HG03025 (cell line): ENCODE measurements around the gene ZNF446.
"Not testable (repeated sequence)": the region's sequence is repeated elsewhere in the genome, so short reads cannot be mapped to it uniquely, and the experiment has no call there.

Source experiments
- ATAC-seq: cut with Tn5 transposase; IDR thresholded peaks from one replicate; pipeline ENCODE4 v1.9.1; 2021; ENCODE audit warnings: mild to moderate bottlenecking, moderate library complexity; ENCODE audit not compliant: unreplicated experiment, low FRiP score

Gene ZNF446

DNA sequence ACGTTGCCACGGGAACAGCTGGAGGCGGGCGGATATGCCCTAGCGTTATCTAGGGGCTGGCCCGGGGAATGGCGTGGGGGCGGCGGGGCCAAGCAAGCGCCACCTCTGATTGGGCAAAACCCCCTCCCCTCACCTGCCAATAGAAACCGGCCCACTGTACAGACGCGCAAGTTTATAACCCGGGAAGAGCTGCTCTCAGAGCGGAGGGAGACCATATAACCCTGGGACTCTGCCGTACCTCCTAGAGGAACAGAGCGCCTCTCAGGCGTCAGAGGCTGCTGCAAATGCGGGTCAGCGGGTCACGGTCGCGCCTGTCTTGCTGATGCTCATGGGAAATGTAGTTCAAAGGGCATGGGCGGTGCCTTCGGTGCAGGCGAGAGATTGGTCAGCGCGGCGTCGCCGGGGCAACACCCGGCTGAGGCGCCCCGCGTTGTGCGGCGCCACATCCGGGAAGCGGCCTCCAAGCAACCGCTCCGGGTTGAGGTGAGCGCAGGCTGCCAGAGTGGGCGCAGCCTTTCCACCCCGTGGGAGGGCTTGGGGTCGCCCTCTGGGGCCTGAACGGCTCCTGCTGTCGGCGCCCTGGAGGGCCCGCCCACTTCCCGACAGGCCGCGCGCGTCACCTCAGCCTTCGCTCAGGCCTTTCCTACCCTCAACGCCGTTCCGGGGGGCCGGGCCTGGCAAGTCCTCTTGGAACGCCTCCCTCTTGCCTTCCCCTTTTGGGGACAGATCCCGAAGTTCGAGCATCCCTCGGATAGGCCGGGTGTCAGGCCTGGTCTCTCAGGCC is at the start of gene ZNF446:
TSS of gene ZNF446 (plus strand) at position 639 of the 784 bp plus-strand sequence. CDS start 867 bp downstream, outside the sequence.
- peak; percentile 69 for ATAC-seq

DNA sequence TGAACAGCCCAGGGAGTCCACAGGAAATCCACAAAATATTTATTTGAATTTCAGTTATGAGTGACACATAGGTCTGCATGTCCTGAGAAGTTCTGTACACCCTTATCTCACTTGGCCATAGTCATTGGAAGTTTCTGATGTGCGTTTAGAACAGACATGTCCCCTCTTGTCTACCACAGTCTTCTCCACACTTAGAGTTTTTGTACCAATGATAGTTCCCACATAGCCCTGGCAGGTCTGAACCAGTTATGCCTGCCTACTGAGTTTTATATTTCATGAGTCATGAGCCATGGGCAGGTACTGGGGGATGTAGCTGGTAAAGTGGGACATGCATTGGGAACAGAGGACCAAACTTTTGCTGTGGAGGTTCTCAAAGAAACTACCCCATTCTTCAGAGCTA is 47.5 kb upstream of the ZNF446 start:
- no peak for ATAC-seq

DNA sequence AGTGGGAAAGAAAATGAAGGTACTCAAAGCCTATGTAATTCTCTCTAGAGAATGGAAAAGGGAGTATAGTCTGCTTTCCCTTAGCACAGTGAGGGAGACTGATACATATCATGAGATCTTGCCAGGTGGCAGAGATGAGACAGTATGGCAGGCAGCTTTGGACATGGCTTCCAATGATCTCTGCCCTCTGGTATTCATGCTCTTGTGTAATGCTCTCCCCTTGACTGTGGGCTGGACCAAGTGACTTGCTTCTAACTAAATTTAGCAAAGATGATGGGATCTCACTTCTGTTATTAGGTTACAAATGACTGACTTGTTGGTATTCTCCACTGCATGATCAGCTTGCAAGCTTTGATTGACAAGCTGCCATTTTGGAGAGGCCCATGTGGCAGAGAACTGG is 46.4 kb upstream of the ZNF446 start:
- ATAC-seq = no peak

DNA sequence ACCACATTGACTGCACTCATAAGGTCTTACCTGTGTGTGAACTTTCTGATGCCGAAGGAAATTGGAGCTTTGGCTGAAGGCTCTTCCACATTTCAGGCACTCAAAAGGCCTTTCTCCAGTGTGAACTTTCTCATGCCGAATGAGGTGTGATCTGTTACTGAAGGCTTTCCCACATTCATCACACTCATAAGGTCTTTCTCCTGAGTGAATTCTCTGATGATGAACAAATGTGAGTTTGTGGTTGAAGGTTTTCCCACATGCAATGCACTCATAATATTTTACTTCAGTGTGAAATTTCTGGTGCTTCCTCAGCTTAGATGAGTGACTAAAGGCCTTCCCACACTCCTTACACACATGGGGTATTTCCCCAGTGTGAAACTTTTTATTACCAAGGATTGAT is 41.9 kb upstream of the ZNF446 start:
- ATAC-seq = no peak

DNA sequence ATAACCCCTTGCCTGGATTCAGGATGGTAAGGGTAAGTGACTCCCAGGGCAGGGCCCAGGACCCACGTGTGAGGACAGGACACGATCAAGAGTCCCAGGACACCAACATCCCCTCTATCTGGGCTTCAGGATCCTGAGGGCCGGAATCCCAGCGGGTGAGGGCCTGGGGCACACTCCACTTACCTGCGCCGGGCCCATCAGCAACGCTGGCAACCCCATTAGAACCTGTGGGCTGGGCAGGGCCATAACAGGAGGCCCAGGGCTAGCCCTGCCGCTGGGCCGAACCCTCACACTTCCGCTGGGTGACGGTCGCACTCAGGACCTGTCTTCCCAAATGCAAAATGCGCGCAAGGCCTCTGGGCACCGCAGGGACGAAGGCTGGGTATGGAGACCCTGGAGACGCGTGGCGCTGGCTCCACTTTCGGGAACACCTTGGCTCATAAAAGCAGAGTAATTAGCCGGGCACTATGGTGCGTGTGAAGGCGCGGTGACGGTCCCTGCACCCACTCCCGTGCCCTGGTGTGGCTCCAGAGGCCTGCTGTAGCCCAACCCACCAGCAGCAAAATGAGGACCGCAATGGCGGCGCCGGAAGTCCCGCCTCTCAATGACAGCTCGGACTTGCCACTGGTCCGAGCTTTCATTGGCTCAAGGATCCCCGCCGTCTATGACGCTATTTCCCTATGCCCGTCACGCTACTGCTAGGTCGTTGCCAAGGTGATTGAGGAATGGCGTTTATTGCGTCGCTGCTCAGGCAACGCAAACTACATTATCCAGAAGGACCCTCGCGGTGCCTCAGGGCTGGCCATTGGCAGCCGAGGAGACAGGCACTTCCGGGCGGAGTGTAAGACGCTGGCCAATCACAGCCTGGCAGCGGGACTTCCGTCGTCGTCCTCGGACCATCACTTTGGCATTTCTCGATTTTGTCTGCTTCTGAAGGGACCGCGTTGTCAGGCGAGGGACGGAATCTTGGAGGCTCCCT is 36.3 kb upstream of the ZNF446 start, which contains the start of gene ZNF132:
TSS of gene ZNF132 (minus strand) at position 578 of the 979 bp plus-strand sequence. CDS start at position 246, 332 bp downstream.
- ATAC-seq = peak; percentile 86

DNA sequence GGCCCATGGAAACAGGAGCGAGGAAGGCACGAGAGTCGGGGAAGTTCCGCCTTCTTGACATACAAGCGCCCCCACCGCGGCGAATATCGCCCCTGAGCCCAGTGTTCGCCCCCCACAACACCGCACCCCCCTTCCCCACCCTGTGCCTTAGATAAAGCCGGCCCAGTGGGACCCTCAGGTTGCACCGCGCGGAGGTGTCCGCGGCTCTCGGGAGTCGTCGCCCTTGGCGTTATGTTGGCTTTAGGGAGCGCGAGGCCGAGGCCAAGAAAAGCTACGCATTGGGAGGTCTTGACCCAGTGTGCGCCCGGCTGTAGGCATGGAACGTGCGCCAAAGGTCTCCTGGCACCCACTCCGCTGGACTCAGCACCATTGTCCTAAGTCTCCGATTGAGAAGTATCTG is 35.6 kb upstream of the ZNF446 start:
- ATAC-seq = no peak

DNA sequence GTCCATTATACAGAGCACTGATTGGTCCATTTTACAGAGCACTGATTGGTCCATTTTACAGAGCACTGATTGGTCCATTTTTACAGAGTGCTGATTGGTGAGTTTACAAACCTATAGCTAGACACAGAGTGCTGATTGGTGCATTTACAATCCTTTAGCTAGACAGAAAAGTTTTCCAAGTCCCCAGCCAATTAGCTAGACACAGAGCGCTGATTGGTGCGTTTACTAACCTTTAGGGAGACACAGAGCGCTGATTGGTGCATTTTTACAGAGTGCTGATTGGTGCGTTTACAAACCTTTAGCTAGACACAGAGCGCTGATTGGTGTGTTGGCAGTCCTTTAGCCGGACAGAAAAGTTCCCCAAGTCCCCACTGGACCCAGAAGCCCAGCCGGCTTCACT is 33.2 kb upstream of the ZNF446 start:
- not testable (repeated sequence) for ATAC-seq

DNA sequence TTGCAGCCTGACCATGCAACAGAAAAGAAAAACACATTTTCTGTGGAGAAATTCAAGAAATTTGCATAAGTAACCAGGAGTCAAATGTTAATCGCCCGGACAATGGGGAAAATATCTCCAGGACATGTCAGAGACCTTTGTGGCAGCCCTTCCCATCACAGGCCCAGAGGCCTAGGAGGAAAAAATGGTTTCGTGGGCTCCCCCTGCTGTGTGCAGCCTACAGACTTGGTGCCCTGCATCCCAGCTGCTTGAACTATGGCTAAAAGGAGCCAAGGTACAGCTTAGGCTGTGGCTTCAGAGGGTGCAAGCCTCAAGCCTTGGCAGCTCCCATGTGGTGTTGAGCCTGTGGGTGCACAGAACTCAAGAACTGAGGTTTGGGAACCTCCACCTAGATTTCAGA is 27.3 kb upstream of the ZNF446 start:
- not testable (repeated sequence) for ATAC-seq

DNA sequence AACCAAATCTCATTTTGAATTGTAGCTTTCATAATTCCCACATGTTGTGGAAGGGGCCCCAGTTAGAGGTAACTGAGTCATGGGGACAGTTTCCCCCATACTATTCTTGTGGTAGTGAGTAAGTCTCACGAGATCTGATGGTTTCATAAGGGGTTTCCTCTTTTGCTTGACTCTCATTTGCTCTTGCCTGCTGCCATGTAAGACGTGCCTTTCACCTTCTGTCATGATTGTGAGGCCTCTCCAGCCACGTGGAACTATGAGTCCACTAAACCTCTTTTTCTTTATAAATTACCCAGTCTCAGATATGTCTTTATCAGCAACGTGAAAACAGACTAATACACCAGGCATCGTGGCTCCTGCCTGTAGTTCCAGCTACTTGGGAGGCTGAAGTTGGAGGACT is 26.2 kb upstream of the ZNF446 start:
- ATAC-seq = not testable (repeated sequence)

DNA sequence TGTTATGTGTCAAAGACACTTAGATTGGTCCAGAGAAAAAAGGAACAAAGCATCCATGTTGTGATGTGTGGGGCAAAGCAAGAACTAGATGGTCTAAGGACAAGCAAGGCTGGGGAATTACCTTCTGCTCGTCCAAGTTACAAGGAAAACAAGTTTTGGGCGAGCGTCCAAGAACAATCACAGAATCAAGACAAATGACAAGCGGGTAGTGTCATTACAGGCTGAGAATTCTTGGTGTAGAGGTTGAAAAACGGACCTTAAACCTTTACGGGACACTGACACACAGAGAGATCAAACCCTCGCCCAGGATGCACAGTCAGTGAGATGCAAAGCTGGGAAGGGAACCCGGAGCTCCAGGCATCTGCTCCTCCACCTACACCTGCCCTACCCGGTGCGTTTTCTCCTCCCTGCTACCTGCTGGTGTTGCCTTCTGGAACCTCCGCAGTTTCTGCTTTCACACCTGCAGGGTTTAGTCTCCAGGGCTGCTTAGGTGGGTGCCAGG is 25.2 kb upstream of the ZNF446 start:
- ATAC-seq = no peak

DNA sequence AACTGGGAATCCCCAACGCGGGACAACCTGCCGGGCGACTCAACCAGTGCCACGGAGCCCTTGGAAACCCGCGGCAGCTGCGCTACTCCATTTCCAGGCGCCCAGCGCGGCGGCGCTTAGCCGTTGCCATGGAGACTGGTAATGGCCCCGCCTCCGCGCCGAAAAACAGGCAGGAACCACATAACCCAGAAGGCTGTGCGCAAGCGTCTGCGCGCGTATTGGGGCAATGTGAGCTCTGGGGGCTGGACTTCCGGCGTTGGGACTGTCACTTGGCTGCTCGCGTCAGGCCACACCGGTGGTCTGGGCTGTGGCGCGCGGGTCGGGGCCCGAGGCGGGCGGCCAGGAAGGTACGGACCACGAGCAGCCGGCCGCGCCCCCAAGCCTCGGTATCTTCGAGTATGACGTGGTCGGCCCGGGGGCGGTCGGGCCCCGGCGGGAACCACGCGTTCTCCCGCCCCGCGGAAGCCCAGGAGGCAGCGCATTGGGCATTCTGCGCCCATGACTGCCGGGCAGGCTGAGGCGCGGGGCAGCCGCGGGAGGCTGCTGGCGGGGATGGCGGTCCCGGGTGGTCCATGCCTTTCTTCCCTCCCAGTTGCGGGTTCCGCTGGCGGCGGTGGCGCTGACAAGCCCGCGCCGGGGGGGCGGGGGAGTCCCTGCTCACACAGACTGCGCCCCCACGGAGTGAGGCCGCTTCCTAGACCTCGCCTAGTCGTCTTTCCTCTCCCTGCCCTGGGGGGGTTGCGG is 24.6 kb upstream of the ZNF446 start, which contains the start of gene ZNF324B:
TSS of gene ZNF324B (plus strand) at position 265 of the 744 bp plus-strand sequence. CDS start 2,080 bp downstream, outside the sequence.
- peak; percentile 91 for ATAC-seq

DNA sequence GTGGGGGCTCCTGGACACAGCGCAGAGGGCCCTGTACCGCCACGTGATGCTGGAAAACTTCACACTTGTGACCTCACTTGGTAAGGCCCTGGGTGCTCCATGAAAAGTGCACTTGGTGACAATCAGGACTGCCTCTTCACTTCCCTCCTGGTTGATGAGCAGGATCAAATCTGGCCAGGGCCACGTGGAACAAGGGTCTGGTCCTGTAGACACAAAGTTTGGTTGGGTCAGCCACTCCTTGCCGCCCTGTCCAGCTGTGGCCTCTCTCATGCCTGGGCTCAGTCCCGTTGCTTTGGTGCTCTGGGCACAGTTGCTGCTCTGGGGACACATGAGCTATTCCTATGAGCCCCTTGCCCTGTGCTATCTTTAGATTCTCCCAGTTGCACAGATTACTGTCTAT is 22.4 kb upstream of the ZNF446 start:
- ATAC-seq = no peak

DNA sequence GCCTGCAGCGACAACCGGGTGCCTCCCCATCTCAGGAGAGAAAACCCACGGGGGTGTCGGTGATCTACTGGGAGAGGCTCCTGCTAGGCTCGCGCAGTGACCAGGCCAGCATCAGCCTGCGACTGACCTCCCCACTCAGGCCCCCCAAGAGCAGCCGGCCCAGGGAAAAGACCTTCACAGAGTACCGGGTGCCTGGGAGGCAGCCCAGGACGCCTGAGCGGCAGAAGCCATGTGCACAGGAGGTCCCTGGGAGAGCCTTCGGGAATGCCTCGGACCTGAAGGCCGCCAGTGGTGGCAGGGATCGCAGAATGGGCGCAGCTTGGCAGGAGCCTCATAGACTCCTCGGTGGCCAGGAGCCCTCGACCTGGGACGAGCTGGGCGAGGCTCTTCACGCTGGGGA is 20.8 kb upstream of the ZNF446 start:
- ATAC-seq = no peak

DNA sequence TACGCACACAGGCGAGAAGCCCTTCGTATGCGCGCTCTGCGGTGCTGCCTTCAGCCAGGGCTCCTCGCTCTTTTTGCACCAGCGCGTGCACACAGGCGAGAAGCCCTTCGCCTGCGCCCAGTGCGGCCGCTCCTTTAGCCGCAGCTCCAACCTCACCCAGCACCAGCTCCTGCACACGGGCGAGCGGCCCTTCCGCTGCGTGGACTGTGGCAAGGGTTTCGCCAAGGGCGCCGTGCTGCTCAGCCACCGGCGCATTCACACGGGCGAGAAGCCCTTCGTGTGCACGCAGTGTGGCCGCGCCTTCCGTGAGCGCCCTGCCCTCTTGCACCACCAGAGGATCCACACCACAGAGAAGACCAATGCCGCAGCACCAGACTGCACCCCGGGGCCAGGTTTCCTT is 20.0 kb upstream of the ZNF446 start:
- no peak for ATAC-seq

DNA sequence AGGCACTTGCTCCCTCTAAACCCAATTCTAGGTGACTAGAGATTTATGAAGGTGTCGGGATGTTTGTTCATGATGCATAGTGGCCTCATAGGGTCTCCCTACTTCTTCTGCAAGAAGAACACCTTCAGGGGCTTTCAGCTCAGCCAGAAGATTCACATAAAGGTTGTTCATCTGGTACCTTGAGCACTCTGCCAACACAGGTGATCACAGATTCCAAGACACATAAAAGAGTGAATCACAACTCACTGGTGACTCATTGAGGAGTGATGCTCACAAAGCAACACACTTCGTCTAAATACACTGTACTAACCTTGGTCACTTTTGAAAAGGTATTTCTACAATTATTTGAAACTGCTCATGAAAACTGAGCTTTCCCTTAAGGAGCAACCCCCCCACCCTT is 16.1 kb upstream of the ZNF446 start:
- ATAC-seq = no peak

DNA sequence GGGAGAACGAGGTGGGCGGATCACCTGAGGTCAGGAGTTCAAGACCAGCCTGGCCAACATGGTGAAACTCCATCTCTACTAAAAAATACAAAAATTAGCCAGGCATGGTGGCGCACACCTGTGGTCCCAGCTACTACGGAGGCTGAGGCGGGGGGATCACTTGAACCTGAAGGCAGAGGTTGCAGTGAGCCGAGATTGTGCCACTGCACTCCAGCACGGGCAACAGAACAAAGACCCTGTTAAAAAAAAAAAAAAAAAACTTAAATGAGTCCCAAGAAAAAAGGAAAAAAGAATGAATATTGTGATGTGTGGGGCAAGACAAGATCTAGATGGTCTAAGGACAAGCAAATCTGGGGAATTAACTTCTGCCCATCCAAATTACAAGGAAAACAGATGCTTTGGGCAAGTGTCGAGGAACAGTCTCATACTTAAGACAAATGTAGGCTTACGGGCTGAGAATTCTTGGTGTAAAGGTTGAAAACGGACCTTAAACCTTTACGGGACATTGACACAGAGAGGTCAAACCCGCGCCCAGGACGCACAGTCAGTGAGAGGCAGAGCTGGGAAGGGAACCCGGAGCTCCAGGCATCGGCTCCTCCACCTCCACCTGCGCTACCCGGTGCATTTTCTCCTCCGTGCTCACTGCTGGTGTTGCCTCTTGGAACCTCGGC is 9.9 kb upstream of the ZNF446 start:
- ATAC-seq = peak; percentile 13

DNA sequence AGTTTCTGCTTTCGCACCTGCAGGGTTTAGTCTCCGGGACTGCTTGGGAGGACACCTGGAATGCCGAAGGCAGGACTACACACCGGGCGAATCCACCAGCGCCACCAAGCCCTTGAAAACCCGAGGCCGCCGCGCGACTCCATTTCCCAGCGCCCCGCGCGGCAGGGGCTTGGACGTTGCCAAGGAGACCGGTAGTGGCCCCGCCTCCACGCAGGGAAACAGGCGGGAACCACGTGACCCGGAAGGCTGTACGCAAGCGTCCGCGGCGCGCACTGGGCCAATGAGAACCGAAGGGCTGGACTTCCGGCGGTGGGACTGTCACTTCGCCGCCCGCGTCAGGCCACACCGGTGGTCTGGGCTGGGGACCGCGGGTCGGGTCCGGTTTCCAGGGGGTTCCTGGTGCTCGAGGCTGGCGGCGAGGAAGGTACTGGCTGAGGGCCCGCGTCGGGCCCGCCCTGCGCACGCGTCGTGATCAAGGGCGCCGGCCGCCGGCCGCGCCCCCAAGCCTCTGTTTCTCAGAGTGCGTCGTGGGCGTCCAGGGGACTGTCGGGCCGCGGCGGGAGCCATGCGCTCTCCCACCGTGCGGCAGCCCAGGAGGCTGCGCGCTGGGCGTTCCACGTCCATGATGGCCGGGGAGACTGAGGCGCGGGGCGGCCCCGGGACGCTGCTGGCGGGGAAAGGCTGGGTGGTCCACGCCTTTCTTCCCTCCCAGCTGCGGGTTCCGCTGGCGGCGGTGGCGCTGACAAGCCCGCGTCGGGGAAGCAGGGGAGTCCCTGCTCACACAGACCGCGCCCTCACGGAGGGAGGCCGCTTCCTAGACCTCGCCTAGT is 9.2 kb upstream of the ZNF446 start, which contains the start of gene ZNF324:
TSS of gene ZNF324 (plus strand) at position 321 of the 830 bp plus-strand sequence. CDS start 2,106 bp downstream, outside the sequence.
- ATAC-seq = peak; percentile 76

DNA sequence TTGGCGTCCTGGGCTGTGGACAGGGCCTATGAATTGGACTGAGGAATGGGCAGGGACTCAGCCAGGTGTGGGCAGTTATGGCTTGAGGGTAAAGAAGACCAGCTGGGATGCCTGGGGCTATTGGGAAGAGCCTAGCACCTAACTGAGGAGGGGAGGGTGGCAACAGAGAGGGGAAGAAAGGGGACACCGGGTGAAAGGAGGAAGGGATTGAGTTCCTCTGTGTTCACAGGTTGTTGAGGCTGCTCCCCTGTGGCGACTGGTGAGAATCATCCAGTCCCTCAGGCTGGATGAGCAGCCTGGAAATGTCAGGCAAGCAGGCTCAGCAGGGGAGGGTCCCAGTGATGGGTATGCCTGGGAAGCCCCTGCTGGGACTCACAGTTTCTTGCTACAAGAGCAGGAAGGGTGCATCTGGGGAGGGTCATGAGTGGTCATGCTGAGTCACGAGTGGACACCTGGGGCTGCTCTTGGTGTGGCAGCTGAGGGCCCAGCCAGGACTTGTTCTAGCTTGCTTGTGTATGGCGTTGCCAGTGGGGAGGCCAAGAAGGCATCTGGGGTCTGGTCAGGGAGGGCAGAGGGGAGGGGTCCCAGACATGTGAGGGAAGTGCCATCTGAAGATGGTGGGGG is 7.8 kb upstream of the ZNF446 start:
- ATAC-seq = no peak
